HCEC 1CT (cell line): ENCODE data around the gene STYXL1.
"Not testable (repeated sequence)": the region's sequence is repeated elsewhere in the genome, so short reads cannot be mapped to it uniquely, and the experiment has no call there.

Source experiments
- DNase-seq: peaks from one replicate; pipeline ENCODE4 v3.0.0-alpha.2; 2017

The STYXL1 gene, protein sequence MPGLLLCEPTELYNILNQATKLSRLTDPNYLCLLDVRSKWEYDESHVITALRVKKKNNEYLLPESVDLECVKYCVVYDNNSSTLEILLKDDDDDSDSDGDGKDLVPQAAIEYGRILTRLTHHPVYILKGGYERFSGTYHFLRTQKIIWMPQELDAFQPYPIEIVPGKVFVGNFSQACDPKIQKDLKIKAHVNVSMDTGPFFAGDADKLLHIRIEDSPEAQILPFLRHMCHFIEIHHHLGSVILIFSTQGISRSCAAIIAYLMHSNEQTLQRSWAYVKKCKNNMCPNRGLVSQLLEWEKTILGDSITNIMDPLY

DNA sequence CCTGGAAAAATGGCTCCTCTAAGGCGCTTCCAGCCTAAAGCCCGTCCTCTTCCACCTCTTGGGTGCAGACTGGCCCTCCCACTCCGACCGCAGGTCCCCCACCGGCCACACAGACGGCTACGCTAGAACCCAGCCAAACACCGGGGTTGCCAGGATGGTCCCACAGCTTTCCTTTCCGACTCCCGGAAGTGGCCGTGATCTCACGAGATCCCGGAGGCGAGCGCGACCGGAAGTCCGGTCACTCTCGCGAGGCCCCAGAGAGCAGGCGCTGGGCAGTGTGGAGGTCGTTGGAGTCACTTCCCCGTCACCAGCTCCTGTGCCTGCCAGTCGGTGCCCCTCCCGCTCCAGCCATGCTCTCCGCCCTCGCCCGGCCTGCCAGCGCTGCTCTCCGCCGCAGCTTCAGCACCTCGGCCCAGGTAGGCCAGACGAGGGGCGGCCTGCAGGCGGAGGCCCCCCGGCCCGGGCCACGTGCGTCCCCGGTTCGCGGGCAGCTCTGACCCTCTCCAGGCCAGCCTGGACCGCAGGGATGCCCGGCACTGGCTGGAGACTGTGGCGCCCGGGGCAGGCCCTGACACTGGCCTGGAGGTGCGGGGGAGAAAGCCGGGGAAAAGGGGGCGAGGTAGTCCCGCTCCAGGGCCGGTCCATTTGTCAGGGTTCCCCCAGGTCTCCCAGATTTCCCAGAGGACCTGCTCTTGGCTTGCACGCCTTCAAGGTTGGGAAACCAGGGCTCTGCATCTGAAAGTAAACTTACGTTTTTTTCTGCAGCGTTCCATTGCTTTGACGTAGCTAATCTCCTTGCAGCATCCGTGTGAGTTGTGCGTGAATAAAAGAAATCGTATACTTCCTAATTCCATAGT is at the start of gene STYXL1, which contains the start of gene MDH2:
TSS of gene STYXL1 (minus strand) at position 190 of the 857 bp plus-strand sequence. CDS start 17,477 bp downstream, outside the sequence.
TSS of gene MDH2 (plus strand) at position 296 of the 857 bp plus-strand sequence. CDS start at position 351, 55 bp downstream.
- peak; percentile 96 for DNase-seq

DNA sequence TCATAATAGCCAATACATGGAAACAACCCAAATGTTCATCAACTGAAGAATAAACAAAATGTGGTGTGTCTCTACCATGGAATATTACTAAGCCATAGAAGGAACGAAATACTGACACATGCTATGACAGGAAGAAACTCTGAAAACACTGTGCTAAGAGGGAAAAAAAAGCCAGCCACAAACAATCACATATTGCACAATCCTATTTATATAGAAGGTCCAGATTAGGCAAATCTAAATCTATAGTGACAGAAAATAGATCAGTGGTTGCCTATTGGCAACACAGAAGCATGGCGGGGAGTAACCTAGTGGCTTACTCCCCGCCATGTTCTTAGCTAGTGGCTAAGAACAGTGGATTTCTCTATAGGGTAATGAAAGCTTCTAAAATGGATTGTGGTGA is 48.1 kb upstream of the STYXL1 start:
- DNase-seq, result no peak

- not testable (repeated sequence) for DNase-seq
These were observed 46.5 kb upstream of the STYXL1 start for GRCh38 chr7:76094326-76094725.

GRCh38 chr7:76093531-76093930 is 45.7 kb upstream of the STYXL1 start:
- DNase-seq, result peak; percentile 45

DNA sequence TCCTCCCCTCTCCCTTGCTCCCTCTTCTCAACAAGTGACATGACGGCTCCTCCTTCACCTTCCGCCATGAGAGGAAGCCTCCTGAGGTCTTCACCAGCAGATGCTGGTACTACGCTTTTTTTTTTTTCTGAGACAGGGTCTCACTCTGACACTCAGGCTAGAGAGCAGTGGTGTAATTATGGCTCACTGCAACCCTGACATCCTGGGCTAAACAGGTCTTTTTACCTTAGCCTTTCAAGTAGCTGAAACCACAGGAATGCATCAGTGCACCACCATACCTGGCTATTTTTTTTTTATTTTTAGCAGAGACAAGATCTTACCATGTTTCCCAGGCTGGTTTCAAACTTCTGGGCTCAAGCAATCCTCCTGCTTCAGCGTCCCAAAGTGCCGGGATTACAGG is 43.7 kb upstream of the STYXL1 start:
- DNase-seq, result no peak

- DNase-seq, result no peak
These were observed 42.2 kb upstream of the STYXL1 start for GRCh38 chr7:76089865-76090475.

- peak; percentile 95 for DNase-seq
These were observed 39.6 kb upstream of the STYXL1 start for GRCh38 chr7:76087362-76087791.

DNA sequence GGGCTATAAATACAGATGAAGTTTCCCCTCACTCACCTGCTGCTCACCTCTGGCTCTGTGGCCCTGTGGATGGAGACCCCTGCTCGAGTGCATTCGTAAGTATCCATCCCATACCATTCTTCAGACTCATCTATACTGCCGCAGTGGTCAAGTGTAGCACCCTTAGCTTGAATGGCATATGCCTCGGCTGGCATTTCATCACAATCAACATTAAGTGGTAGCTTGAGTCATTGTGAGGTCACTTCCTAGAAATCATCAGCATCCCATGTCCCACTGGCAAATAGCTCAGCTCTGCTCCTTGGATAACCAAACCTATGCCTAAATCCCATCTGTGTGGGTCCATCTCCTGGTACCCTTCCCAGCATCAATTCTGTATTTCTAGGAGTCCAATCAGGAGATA is 38.3 kb upstream of the STYXL1 start:
- peak; percentile 85 for DNase-seq

DNA sequence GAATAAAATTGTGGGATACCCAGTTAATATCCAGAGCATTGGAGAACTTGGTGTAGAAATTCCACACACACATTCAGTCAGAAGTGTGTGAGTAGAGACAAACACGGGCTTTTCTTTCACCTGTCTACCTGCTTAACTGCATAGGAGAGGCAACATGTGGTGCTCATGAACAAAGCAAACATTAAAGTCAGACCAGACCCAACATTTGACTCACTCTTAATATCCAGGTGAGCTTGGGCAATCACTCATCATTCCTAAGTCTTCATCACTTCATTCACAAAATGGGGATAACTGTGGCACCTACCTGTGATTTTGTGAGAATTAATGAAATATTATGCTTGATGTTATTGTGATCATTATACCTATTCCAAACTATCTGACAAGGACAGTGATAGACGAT is 36.3 kb upstream of the STYXL1 start:
- not testable (repeated sequence) for DNase-seq

DNA sequence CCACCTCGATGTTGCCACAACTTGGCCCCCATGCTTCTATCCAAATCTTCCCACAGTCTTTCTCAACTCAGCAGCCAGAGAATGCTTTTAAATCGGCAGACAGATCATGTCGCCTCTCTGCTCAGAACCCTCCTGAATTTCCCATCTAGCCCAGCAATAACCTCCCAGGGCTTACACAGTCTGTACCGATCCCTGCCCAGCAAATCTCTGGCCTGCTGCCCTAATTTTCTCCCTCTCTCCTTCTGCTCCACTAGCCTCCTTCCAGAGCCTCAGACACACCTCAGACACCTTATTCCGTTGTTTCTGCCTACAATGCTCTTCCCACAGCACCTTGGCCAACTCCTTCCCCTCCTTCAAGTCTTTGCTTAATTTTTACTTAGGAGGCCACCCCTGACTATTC is 32.4 kb upstream of the STYXL1 start:
- no peak for DNase-seq

GRCh38 chr7:76077435-76077834 is 29.6 kb upstream of the STYXL1 start:
- no peak for DNase-seq

- no peak for DNase-seq
These were observed 29.2 kb upstream of the STYXL1 start for GRCh38 chr7:76076995-76077394.

- DNase-seq, result peak; percentile 76
These were observed 27.2 kb upstream of the STYXL1 start for GRCh38 chr7:76074972-76075370.

GRCh38 chr7:76074306-76074971 is 26.6 kb upstream of the STYXL1 start:
- DNase-seq, result no peak

DNA sequence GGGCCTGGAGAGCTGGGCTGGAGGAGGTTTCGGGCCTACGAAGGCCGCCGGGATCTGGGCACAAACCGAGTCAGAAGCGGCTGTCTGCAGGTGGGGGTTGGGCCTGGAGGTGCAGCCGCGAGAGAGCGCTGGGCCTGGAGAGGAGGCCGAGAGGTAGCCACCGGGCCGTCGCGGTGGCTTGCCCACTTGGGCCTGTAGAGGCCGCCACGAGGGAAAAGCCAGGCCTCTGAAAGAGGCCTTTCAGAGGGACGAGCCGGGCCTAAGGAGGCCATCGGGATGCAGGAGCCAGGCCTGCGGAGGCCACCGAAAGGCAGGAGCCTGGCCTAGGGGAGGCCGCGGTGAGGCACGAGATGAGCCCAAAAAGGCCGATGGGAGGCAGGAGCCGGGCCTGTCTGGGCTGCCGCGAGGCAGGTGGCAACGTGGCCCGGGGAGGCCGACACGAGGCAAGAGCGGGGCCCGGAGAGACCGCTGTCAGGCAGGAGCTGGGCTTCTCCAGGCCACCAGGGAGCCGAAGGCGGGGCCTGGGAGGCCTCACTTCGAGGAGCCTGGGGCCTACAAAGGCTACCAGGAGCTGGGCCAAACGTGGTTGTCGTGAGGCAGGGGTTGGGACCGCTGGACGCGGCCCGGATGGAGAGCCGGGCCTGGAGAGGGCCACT is 25.7 kb upstream of the STYXL1 start:
- no peak for DNase-seq

GRCh38 chr7:76072243-76073148 is 24.7 kb upstream of the STYXL1 start:
- DNase-seq, result no peak

GRCh38 chr7:76071316-76072242 is 23.8 kb upstream of the STYXL1 start:
- DNase-seq, result no peak

DNA sequence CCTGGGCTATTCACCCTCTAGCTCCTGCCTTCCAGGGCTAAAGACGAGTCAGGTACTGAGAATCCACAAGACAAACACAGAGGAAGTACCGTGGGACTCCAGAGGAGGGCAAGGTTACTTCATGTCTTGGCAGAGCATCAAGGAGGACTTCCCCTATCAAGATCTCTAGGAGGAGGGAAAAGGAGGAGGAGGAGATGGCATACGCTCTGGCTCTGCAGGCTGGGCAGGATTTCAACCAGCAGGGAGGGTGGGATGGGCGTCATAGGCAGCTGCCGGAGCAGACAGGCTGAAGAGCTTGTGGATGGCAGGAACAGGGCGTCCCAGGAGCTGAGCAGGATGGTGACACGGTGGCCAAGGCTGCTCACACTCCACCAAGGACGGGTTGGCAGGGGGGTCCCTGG is 21.4 kb upstream of the STYXL1 start:
- DNase-seq, result peak; percentile 84

- no peak for DNase-seq
These were observed 19.1 kb upstream of the STYXL1 start for GRCh38 chr7:76066716-76067503.
